ENCODE measurements around the gene WFIKKN2.

The WFIKKN2 gene

DNA sequence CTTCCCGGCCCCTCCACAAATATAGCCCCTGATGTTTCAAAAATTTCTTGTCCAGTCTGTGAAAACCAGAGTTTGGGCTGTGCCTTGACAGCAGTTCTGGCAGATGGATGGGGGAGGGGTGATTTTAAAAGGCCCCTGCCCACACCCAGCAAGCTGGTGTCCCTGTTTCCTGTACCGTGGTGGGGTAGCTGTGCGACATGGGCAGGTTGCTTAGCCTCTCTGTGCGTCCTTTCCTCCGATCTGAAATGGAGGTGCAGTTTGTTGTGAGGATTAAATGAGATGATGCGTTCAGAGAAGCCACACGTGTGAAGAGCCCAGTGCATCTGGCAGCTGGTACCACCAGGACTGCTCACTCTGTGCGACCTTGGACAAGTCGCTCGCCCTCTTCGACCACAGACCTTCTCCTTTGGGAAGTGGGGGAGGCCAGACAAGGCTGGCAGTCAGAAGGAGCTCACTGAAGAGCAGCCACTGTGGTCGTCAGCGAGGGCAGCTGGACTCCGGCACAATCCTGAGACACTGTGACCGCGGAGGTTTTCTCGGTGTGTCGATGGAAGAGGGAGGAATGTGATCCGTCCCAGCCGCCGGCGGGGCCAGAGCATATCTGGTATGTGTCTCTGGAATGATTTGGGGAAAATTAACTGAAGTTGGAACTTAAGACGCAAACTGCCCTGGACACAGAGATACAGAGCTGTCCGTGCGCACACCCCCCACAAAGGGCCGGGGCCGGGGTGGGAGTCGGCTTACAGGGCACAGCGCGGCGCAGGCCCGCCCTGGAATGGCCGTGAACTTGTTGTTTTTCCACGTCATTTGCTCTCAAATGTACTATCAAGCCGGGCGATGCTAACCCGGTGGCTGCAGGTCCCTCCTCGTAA lies 721 bp upstream of the WFIKKN2 start:
- no peak for DNase-seq (ENCODE audit: low read depth)

DNA sequence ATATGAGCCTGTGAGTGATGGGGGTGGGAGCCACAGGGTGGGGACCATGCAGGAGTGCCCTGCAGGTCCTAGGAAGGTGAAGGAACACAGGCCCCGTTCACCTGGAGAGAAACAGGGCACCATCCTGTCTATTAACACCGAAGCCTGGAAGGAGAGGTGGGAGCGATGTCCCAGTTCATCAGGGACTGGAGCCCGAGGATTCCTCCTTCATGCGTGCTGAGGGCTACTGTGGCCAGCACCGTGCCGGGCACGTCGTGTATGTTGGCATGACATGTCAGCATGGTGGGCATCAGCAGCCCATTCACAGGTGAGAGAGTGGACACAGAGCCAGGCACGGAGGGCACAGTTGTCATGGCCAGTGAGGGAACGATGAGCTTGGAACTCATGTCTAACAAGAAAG lies 1.4 kb downstream of the WFIKKN2 start:
- DNase-seq (ENCODE audit: low read depth), result no peak

DNA sequence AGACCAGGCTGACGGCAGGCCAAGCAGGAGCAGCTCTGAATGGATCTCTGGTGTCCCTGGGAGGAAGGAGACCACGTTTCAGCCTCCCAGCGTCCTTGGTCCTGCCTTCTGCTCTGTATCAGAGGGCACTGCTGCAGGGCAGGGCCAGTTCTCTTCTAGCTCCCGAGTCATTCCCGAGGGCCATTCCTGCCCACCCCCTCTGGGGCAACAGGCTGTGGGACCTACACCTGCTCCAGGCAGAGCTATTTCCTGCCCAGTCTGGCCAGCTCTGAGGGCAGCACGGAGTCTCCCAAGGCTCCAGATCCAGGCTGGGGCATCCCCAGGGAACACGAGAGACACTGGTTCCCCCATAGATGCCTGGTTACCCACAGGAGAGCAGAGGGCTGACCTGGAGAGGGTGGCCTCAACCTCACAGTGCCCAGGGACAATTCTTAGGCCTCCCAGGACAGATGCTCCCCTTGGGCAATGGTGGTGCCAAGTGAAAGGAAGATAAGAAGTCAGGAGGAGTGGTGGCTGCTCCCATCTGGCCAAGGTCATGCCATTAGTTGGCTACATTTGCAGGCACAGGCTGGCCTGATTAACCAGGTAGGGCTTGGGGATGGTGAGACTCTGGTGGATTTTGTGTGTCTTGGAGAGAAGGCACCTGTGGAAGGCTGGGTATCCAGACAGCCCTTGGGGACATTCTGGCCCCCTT lies 2.0 kb downstream of the WFIKKN2 start:
- no peak for DNase-seq (ENCODE audit: low read depth)

DNA sequence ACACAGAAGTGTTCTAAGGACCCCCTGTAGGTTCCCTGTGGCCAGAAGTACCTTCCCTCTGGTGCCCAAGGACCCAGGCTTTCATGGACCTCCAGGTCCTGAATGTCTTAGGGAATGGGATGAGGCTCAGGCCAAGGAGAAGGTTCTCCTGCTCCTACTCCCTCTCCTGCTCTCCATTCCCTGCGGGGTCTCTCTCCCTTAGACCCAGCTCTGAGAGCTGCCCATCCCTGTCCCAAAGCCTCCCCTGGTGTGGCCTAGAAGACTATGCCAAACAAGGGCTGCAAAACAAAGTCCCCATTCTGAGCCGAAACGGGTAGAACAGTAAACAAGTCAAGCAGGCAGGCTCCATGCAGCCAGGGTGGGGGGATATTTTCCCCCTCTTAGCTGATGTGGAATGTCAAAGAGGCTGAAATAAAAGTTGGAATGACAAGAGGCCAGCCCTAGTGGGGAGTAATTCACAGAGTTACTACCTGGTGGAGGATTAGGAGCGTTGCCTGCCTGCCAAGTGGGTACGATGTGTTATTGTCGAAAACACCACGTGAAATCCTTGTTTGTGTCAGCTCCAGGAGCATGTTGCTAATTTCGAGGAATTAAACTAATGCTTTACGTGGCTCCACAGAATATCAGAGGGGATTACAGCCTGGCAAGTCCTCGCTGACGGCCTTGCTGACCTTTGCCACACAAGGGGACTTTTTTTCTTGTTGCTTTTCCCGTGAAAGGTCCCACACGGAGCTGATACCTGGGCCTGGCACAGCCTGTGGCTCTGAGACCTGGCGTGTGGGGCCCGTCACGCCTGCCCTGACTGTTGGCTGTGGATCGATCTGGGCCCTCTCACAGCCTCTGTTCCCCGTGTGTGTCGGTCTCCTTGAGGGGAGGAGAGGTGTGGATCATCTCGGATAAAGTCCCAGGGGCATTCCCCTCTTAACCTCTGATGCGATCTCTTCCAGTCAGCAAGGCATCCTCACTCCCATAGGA lies 2.9 kb downstream of the WFIKKN2 start:
- DNase-seq (ENCODE audit: low read depth), result no peak

DNA sequence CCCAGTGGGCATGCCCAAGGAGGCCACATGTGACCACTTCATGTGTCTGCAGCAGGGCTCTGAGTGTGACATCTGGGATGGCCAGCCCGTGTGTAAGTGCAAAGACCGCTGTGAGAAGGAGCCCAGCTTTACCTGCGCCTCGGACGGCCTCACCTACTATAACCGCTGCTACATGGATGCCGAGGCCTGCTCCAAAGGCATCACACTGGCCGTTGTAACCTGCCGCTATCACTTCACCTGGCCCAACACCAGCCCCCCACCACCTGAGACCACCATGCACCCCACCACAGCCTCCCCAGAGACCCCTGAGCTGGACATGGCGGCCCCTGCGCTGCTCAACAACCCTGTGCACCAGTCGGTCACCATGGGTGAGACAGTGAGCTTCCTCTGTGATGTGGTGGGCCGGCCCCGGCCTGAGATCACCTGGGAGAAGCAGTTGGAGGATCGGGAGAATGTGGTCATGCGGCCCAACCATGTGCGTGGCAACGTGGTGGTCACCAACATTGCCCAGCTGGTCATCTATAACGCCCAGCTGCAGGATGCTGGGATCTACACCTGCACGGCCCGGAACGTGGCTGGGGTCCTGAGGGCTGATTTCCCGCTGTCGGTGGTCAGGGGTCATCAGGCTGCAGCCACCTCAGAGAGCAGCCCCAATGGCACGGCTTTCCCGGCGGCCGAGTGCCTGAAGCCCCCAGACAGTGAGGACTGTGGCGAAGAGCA lies 4.4 kb downstream of the WFIKKN2 start:
- DNase-seq (ENCODE audit: low read depth), result no peak

DNA sequence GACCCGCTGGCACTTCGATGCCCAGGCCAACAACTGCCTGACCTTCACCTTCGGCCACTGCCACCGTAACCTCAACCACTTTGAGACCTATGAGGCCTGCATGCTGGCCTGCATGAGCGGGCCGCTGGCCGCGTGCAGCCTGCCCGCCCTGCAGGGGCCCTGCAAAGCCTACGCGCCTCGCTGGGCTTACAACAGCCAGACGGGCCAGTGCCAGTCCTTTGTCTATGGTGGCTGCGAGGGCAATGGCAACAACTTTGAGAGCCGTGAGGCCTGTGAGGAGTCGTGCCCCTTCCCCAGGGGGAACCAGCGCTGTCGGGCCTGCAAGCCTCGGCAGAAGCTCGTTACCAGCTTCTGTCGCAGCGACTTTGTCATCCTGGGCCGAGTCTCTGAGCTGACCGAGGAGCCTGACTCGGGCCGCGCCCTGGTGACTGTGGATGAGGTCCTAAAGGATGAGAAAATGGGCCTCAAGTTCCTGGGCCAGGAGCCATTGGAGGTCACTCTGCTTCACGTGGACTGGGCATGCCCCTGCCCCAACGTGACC lies 5.0 kb downstream of the WFIKKN2 start:
- DNase-seq (ENCODE audit: low read depth), result no peak

DNA sequence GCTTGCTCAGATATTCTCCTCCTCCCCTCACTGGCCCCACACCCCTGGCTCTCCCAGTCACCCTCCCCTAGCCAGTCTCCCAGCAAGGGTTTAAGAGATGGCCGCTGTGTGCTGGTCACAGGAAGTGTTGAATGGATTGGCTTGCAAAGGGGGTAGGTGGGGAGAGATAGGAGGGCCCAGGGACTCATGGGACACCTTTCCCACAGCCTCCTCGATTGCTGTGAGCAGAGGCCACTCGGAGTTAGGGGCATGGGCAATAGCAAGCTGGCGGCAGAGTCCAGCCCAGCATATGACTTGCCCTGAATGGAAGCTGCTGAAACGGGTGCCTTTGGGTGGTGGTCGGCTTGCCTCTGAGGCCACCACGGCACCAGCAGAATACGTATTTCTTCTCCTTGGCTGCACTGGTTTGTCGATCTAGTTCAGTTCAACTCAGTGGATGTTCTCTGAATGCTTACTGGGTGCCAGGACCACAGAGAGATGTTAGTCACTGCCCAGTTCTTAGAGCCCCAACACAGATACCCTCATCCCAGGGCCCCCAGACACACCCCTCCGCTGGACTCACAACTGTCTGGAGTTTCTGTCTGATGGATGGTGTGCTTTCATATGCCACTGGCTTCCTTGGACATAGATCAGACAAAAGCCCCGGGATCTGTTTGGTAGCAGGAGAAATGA lies 6.0 kb downstream of the WFIKKN2 start:
- no peak for DNase-seq (ENCODE audit: low read depth)

DNA sequence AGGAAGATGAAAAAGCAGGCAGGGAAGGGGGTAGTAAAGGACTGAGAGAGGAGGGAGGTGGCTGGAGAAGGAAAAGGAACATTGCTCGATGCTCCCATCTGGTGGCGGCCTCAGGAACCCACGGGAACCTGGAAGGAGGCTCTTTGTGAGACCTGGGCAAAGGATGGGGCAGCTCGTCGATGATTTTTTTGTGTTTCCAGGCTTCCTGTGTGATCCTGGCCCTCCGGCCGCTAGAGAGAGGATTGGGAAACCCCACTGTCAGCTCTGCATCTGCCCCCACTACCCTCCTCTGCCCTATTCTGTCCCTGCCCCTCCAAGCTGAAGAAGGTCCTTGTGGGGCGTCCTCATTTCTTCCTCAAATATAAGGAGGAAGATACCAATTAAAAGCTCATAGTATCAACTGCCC lies 6.6 kb downstream of the WFIKKN2 start:
- DNase-seq (ENCODE audit: low read depth), result no peak

DNA sequence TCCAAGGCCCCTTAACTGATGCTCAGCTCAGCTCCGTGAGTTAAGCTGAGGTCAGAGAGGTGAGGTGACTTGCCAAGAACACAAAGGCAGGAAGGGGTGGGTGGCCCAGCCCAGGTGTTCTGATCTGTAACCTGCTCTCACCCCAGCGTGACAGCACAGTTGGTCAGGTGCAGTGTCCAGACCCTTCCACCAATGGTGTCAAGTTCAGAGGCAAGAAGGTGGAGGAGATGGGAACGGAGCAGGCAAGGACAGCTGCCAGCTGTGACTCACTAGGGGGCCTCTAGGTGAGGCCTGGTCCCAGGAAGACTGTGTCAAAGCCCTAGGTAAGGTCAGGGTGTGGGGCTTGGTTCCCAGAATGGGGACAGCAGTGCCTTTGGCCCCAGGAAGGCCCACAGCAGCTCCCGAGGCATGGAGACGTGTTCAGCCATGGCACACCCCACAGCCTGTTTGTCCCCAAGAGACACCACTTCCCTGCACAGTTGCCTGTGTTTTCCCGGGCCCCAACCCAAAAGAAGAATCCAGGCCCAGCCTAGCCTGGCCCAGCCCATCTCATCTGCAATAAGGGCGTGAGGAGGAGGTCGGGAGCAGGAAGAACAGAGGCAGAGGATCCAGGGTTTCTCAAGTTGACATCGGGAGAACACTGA lies 7.2 kb downstream of the WFIKKN2 start:
- no peak for DNase-seq (ENCODE audit: low read depth)

DNA sequence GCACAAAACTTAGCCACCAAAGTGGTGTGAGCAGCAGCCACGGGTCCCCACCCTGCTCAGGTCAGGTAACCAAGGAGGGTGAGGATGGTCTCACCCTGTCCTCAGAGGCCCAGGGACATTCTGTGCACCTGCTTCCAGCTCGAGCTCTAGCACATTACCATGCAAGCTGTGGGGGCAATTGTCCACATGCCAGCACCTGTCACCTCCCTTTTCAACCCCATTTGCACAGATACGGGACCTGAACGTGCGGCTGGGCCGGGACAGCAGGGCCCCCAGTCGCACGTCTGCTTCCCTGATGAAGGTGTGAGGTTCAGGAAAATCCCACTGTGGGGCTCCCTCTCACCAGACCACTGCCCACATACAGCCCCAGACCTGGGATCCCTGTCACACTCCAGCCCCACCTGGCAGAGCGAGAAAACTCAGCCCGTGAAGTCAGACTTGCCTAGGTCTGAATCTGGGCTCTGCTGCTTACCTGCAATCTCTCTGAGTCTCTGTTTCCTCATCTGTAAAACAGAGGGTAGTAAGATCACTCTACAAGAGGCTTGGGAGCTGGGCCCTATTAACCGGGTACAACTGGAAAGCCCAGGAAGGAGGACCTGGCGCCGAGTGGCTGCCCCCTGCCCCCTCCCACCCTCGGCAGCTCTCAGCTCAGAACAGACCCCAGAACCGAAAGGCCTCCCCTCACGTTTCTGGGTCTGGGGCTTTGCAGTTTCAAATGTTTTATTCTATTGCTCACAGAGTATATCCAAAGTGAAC lies 7.9 kb downstream of the WFIKKN2 start:
- no peak for DNase-seq (ENCODE audit: low read depth)

DNA sequence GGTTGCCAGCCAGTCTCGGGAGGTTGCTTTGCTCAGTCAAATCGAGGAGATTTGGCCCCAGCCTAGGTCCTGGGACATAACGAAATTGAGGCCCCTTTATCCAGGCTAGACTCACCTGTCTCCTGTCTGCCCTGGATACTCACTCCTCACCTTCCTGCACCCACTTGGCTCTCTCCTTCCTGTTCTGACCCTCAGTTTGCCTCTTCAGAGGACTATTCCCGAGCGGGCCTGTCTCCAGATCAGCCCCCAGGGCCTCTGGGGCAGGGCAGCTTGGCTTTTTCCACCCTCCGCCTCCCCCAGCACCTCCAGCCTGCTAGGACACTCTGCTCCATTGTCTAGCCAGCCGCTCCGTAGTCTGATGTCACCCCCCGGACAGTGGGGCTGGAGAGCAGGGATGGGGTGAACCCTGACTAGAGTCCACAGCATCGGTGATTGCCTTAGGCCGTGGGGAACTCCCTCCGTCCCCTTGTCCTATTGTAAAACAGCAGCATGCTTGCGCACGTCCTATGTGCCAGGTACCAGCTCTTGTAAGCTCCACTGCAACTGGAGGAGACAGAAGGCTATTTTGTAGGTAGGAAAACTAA lies 8.8 kb downstream of the WFIKKN2 start:
- DNase-seq (ENCODE audit: low read depth), result no peak

DNA sequence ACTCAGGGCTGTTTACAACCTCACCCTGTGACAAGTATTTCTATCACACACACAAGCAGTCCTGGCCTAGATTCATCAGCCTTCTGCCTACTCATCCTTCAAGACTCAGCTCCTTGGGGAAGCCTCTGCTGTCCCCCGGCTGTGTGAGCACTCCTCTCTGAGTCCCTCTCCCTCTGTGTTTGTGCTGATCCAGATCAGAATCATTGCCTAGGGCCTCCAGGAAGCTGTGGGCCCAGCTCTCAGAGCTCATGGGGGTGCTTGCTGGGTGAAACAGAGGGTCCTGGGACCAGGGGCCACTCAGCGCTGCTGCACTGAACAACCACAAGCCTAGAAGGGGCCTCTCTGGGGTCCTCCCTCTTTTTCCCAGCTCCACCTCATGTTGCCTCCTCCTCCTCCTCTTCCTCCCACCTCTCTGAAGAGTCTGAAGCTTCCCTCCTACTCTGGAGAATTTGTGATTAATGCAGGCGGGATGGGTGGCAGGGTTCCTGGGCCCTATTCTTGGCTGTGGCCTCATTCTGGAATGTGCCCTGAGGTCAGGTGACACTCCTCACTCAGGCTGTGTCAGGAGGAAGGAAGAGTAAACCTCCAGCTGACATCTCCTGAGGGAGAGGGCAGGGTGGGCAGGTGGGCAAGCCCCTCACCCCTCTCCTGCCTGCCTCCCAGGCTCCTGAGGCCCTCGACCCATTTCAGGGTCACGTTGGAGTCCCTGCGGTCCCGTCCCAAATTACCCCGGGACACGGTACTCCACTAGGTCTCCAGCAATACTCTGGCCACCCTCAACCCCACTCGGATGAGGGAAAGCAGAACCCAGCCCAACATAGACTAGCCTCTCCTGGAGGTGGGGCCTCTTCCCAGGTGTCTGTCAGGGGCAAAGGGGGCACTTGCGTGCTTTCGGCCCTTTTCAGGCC lies 10.1 kb downstream of the WFIKKN2 start:
- no peak for DNase-seq (ENCODE audit: low read depth)

DNA sequence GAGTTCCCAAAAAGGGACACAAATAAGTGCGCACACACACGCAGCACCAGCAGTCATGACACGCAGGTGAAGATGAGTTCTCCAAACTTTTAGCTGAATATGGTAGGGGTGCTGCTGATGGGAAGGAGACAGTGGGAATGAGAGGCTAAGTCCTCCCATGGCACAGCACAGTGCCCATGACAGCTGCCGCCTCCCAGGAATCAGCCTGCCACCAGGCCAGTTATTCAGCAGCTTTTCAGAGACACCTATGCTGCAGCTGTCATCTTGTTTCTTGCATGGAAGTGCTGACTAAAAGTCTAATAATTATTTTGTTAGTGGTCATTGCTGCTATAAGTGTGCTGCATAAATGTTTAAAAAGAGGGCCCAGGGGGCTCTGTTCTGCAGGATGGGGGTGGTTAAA lies 12.2 kb downstream of the WFIKKN2 start:
- DNase-seq (ENCODE audit: low read depth), result no peak

DNA sequence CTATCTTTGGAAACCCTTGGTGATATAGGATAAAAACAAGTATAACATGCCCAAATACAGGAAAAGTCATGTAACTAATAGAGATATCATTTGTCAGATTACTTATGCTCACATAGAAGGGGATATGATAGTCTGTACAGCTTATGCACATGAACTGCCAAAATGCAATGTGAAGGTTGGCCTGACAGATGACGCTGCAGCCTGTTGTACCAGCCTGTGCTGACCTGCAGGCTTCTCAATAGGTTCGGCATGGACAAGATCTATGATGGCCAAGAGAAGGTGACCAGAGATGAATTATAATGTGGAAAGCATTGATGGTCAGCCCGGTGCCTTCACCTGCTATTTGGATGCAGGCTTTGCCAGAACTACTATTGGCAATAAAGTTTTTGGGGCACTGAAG lies 12.7 kb downstream of the WFIKKN2 start:
- no peak for DNase-seq (ENCODE audit: low read depth)

DNA sequence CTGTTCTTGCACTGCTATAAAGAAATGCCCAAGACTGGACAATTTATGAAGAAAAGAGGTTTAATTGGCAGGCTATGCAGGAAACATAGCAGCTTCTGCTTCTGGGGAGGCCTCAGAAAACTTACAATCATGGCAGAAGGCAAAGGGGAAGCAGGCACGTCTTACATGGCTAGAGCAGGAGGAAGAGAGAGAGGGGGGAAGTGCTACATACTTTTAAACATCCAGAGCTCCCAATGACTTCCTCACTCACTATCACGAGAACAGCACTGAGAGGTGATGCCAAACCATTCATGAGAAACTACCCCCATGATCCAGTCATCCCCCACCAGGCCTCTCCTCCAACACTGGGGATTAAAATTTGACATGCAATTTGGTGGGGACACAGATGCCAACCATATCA lies 13.3 kb downstream of the WFIKKN2 start:
- no peak for DNase-seq (ENCODE audit: low read depth)

DNA sequence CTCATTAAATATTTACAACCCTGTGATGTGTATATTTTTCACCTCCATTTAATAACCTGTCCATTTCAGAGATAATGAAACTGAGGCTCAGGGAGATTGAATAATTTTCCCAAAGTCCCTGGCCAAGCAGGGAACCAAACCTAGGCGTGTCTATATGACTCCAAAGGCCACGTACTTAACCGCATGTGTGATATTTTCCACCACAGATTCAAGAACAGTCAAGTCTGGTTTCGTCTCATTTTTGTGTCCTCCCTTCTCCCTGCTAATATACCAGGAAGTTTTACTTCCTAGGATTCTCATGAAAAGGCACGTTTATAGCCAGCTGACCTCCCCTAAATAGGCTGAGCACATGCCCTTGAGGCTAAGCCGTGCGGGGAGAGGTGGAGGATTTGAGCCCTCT lies 15.3 kb downstream of the WFIKKN2 start:
- no peak for DNase-seq (ENCODE audit: low read depth)

DNA sequence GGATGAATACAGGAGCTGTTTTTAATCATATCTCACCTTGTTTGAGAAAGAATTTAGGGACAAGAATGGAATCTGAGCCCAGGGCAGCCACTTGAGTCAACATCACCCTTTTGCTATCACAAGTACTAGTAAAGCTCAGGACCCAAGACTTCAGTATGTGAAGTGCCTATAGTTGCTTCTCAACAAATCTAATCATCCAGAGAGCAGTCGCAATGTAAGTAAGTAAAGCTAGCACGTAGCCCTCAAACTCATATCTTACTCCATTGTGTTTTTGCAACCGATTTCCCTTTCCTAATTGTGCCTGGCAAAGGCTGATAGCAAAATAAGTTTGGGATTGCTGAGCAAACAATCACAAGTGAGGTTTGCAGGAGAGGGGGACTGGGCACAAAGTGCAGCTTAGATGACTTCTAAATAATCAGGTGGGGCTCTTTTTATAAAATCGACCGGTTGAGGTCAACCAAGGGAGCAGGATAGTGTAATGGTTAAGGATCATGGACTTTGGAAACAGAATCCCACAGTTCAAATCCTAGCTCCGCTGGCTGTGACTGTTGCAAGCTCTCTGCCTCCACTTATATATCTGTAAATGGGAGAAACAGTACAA lies 17.7 kb downstream of the WFIKKN2 start:
- no peak for DNase-seq (ENCODE audit: low read depth)

DNA sequence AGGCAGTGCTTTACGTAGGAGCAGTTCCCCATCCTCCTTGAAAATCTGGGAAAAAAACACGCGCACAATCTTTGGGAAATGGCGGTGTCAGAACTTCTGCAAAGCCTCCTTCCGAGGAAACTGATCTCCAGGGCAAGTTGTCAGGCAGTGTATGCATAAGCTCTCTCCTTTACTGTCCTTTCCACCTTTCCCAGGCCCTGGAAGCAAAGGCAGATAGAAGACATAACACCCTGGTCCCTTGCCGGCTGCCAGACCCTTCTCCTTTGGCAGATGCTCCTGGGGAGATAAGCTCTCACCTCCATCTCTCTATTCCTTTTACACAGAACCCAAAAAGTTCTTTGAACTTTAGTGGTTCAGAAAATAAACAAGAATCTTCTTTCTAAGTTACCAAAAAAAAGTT lies 18.4 kb downstream of the WFIKKN2 start:
- no peak for DNase-seq (ENCODE audit: low read depth)

All from non-pigmented ciliary epithelial cell (primary cell).